ENCODE data around the gene PGA4. TPM values are rescaled to one million over a fixed set of nuclear protein-coding genes. Genes with fewer than 3 reads are reported as not detected.
A peak's percentile ranks its signal among the peaks of the same experiment; 100 is the strongest.

Gene PGA4
- total RNA-seq, 1 experiment from 2014 or later = not detected

GRCh38 chr11:61273178-61274078 lies 51.3 kb downstream of the PGA4 start:
- ChIA-PET POLR2A (interaction anchor here (0.6 to 1.4 kb wide), 5 partner anchors 24 to 1135 kb away, joined by 3 to 8 read pairs (median 3); no protein-coding TSS in a partner anchor), CTCF (interaction anchor here (0.7 to 1.5 kb wide), 3 partner anchors 20 to 497 kb away, joined by 3 to 4 read pairs (median 3); no protein-coding TSS in a partner anchor)
- Mint-ChIP-seq H3K36me3 (ENCODE audit: insufficient read depth, unreplicated experiment) (peaks cover 7% of the 10 kb centered on the region), H3K4me1 (ENCODE audit: insufficient read depth, unreplicated experiment) (no peaks in the 10 kb centered on the region), H3K27ac (ENCODE audit: low read depth, unreplicated experiment) (no peak overlapping the region), H3K4me3 (ENCODE audit: unreplicated experiment) (no peak overlapping the region), H3K9me3 (ENCODE audit: unreplicated experiment) (no peaks in the 10 kb centered on the region), H3K27me3 (ENCODE audit: insufficient read depth, unreplicated experiment) (no peaks in the 10 kb centered on the region)
- BruUV-seq (replicated peaks) = no TSS peak
- intact Hi-C loops (cut with micrococcal nuclease) = no loop called here
- DNase-seq (ENCODE audit: unreplicated experiment) = peak; percentile 79
- TF ChIP-seq CTCF (IDR thresholded peaks at IDR 0.05; ENCODE audit: unreplicated experiment) = no peak

GRCh38 chr11:61274084-61274483 lies 51.9 kb downstream of the PGA4 start:
- H3K27me3 Mint-ChIP-seq (ENCODE audit: insufficient read depth, unreplicated experiment) = no peaks in the 10 kb centered on the region

GRCh38 chr11:61275191-61275590 lies 53.0 kb downstream of the PGA4 start:
- H3K9me3 Mint-ChIP-seq (ENCODE audit: unreplicated experiment) = no peaks in the 10 kb centered on the region
- TF ChIP-seq CTCF (IDR thresholded peaks at IDR 0.05; ENCODE audit: unreplicated experiment) = no peak
- intact Hi-C loops (cut with micrococcal nuclease) = no loop called here
- H3K4me3 Mint-ChIP-seq (ENCODE audit: unreplicated experiment) = no peak overlapping the region
- H3K4me1 Mint-ChIP-seq (ENCODE audit: insufficient read depth, unreplicated experiment) = peaks cover 2% of the 10 kb centered on the region
- no TSS peak for BruUV-seq (replicated peaks)
- H3K27me3 Mint-ChIP-seq (ENCODE audit: insufficient read depth, unreplicated experiment) = no peaks in the 10 kb centered on the region
- no peak overlapping the region for H3K27ac Mint-ChIP-seq (ENCODE audit: low read depth, unreplicated experiment)
- POLR2A ChIA-PET = interaction anchor here (0.6 to 0.9 kb wide), 2 partner anchors 16 to 61 kb away, joined by 3 to 4 read pairs; no protein-coding TSS in a partner anchor
- CTCF ChIA-PET = interaction anchor here (1.8 kb wide), 1 partner anchor 21 kb away, joined by 10 read pairs; no protein-coding TSS in a partner anchor
- no peak for DNase-seq (ENCODE audit: unreplicated experiment)
- peaks cover 6% of the 10 kb centered on the region for H3K36me3 Mint-ChIP-seq (ENCODE audit: insufficient read depth, unreplicated experiment)

More at GRCh38 chr11:61274084-61274483, 51.9 kb downstream of the PGA4 start:
- POLR2A ChIA-PET = interaction anchor here (0.6 to 1.2 kb wide), 2 partner anchors 83 to 1135 kb away, joined by 3 read pairs; no protein-coding TSS in a partner anchor
- no peak overlapping the region for H3K27ac Mint-ChIP-seq (ENCODE audit: low read depth, unreplicated experiment)
- H3K4me3 Mint-ChIP-seq (ENCODE audit: unreplicated experiment) = no peak overlapping the region
- H3K4me1 Mint-ChIP-seq (ENCODE audit: insufficient read depth, unreplicated experiment) = no peaks in the 10 kb centered on the region
- intact Hi-C loops (cut with micrococcal nuclease) = no loop called here
- peaks cover 11% of the 10 kb centered on the region for H3K36me3 Mint-ChIP-seq (ENCODE audit: insufficient read depth, unreplicated experiment)
- BruUV-seq (replicated peaks) = no TSS peak
- no peak for TF ChIP-seq CTCF (IDR thresholded peaks at IDR 0.05; ENCODE audit: unreplicated experiment)
- H3K9me3 Mint-ChIP-seq (ENCODE audit: unreplicated experiment) = no peaks in the 10 kb centered on the region
- CTCF ChIA-PET = interaction anchor here (1.5 kb wide), 1 partner anchor 20 kb away, joined by 3 read pairs; no protein-coding TSS in a partner anchor
- no peak for DNase-seq (ENCODE audit: unreplicated experiment)
